AG09319 (cell line): ENCODE data around the gene CMKLR1.

Source experiments
- DNase-seq: peaks from one replicate; pipeline ENCODE4 v3.0.0-alpha.2; 2010; ENCODE audit warnings: low read depth; ENCODE audit errors: extremely low read depth
- TF ChIP-seq, protein P1 (sequence below): IDR thresholded peaks from 2 replicates; pipeline ENCODE4 v1.5.1; 2011; ENCODE audit warnings: low read depth, mild to moderate bottlenecking, inconsistent platforms, low read length, moderate library complexity

Gene CMKLR1

DNA sequence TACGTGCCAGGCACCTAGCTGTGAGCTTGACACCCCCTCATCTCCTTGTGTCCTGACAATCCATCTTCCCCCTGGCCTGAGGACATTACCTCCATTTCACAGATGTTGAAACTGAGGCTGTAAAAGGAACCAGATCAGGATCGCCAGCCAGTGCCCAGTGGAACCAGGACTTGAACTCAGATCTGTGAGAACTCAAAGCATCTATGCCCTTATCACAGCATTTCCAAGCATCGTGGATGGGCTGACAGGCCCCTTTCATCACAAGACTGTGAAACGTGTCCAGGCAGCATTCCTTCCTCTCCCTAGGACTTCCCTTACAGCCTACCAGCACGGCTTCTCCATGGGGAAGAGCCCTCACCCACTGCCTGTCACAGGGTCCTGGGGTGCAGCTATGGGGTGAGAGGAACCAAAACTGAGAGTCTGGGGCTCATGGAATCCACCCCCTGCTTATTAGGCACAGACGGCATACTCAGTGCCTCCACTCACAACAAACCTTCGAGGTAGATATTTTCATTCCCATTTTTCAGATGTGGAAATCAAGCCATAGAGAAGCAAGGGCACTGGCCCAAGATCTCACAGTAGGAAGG is 26.9 kb downstream of the CMKLR1 start:
- no peak for DNase-seq
- TF ChIP-seq, protein P1, sequence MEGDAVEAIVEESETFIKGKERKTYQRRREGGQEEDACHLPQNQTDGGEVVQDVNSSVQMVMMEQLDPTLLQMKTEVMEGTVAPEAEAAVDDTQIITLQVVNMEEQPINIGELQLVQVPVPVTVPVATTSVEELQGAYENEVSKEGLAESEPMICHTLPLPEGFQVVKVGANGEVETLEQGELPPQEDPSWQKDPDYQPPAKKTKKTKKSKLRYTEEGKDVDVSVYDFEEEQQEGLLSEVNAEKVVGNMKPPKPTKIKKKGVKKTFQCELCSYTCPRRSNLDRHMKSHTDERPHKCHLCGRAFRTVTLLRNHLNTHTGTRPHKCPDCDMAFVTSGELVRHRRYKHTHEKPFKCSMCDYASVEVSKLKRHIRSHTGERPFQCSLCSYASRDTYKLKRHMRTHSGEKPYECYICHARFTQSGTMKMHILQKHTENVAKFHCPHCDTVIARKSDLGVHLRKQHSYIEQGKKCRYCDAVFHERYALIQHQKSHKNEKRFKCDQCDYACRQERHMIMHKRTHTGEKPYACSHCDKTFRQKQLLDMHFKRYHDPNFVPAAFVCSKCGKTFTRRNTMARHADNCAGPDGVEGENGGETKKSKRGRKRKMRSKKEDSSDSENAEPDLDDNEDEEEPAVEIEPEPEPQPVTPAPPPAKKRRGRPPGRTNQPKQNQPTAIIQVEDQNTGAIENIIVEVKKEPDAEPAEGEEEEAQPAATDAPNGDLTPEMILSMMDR = no peak

DNA sequence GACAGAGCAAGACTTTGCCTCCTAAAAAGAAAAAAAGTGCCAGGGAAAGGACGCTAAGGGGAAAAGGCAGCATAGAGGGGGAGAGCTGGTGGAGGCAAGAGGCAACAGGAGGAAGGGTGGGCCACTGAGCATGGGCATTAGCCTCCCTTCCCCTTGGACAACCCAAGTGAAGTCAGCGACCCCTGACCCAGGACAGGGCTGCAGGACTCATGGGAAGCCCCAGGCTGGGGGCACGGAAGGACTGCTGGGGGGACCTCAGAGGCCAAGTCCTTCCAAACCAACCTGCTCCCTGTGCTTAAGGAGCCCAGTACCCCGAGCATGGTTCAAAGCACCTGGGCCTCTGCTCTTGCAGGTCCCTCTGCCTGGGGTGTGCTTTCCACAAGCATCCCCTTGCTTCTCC is 27.5 kb downstream of the CMKLR1 start:
- TF ChIP-seq, protein P1 = no peak
- DNase-seq = no peak

DNA sequence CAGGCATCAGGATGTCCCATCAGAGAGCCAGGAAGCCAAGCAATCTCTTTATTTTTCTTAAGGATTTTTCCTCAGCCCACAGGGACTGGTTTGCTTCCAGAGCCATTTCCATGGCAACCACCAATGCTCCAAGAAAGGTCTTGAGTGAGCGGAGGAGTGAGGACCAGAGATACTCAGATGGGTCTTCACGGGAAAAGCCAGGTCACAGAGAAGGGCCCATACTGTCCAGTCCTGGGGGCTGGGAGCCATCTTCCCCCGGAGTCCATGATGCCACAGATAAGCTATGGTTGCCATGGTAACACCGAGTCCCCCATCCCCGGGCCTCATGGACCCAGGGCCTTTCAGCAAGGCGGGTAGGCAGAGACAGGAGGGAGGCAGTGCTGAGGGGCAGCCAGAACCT is 28.6 kb downstream of the CMKLR1 start:
- DNase-seq = no peak
- TF ChIP-seq, protein P1 = no peak

DNA sequence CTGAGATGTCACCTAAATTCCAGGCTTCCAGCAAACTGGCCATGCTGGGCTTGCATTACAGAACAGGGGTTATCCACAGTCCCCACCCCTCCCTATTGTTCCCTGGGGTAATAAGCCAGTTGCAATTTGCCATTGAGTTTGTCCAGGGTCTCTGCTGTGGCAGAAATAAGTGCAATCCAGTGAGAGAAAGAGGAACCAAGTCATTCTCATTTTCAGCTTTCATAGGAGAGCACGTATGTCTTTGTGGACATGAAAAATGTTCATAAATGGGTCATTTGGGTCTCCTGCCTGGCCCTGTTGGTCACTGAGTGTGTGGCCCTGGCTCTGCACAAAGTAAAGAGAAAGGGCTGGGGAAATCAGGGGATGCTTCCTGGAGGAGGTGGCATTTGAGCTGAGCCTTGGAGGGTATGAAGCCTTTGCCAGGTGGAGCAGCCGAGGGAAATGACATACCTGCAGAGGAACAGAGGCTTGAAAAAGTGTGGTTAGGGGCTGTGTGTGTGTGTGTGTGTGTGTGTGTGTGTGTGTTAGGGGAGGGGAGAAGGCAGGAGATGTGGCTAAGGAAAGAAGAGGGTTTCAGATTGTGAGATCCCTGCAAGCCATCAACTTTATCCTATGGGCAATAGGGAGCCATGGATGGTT is 29.3 kb downstream of the CMKLR1 start:
- DNase-seq = no peak
- TF ChIP-seq, protein P1 = no peak

DNA sequence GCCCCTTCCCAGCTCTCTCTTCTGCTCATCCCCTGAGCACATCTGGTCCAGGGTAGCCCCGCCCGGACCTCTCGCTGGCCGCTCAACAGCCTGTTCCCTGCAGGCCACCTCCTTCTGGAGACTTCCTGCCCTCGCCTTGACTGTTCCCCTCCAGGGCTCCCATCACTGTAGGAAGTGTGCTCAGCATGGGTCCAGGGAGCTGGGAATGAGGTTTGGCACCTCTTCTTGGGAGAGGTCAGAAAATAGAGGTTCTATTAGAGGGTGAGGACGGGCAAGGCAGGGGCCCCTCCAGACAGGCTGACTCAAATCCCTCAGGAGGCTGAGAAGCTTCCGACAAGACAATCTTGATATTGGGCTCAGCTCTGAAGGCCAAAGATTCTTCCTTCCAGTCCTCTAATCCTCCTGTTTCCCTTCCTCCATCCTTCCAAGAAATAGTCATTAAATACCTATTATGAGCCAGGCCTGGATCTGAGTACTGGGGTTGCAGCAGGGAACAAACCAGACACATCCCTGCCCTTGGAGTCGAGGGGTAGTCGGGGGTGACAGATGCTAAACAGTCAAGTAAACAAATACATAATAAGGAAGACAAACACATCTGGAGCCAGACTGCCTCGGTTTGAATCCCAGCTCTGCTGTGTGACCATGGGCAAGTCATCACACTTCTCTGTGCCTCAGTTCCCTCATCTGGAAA is 30.6 kb downstream of the CMKLR1 start:
- no peak for DNase-seq
- TF ChIP-seq, protein P1 = no peak

DNA sequence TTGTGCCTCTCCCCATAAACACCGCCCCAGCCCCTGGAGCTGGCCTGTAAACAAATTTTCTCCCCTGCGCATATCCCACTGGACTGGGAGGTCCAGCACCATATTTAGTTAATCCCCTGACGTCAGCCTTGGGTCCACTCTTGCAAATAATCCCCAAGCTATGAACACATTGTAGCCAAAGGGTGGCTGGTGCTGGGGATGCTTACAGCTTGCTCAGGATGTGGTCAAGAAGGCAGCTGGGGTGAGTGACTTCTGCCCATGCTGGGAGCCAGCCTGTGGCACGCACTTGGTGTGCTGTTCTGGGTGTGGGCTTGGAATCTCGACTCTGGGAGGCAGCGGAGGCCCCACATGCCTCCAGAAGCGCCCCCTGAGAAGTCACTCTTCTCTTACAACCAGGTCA is 32.1 kb downstream of the CMKLR1 start:
- peak; percentile 60 for DNase-seq
- TF ChIP-seq, protein P1 = no peak

DNA sequence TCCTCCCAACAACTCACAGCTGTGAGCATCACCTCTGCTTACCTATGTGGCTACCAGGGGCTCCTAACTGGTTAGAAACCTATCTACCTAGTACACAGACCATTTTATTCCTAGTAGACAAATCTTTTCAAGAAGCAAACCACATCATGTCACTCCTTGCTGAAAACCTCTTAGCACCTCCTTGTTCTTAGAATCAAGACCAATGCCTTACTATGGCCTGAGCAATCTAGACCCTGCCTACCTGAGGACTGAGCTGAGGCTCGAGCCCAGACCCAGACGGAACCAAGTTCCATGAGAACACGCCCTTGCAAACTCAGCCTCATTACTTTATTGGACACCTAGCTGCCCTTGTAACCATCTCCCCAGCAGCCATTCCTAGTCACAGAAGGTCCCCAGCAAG is 32.6 kb downstream of the CMKLR1 start:
- no peak for DNase-seq
- TF ChIP-seq, protein P1 = no peak
